Measurements from ENCODE around the gene NDUFA8.

Gene NDUFA8

DNA sequence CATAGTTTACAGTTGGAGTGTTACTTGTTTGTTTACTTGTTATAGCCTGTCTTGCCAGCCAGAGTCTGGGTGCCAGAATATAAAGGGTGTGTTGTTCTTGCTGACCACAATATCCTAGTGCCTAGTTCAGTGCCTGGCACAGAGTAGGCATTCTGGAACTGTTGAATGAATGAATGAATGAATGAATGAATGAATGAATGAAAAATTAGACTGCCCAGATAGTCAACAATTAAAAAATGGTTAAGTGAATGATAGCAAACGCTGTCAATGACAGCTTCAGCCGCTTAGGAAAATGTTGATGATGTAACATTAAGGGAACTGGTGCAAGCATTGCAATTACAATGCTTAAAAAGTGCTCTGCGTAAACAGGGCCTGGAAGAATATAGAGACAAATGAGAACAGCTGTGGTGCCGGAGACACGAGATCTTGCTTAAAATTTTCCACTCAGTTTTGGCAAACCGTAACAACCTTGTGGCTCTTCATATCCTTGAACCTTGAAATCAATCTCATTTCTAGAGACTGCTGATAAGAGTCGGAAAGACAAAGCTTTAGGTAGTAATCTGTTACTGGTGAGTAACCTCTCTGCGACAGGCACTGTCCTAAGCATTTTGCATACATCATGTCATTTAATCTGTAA lies 61.8 kb downstream of the NDUFA8 start:
- no peak for DNase-seq

- DNase-seq: no peak
These were observed 62.8 kb downstream of the NDUFA8 start for GRCh38 chr9:122096620-122097415.

DNA sequence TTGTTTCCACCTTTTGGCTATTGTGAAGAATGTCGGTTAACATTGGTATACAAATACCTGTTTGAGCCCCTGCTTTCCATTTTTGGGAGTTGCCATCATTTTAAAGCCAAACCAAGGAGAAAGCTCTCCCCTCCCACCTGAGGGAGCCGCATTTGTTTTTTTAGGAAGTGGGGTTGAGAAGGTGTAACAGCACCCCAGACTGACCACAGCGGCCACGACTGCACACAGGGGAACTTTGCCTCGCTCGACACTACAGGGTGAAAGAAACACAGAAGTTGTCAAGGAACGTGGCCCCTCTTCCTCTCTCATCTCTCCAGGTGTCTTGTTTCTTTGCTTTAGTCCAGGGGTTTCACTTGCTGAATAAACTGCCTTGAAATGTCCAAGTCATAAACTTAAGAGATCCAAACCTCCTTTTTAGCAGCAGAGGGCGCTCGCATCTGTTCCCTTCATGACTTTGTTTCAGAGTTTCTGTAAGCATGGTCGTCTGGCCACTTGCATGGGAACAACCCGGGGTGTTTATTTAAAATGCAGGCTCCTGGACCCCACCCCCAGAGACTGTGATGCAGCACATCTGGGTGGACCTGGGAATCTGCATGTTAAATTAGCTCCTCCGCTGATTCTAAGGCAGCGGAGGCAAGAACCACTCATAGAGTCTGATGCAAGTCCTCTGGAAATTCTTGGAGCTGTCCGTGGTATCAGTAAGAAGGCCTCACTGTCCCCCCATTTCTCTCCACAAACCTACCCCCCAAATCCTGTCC lies 64.4 kb downstream of the NDUFA8 start:
- peak; percentile 40 for DNase-seq

Measured in fibroblast of skin of abdomen (primary cell).